HepG2 (cell line): ENCODE measurements around the gene XAB2. TPM values are rescaled to one million over a fixed set of nuclear protein-coding genes. Genes with fewer than 3 reads are reported as not detected.

Source experiments
- ATAC-seq: fragments of 200-7000 bp; cut with Tn5 transposase; 3 replicates; pipeline ENCODE4 v1.9.1; 2020; ENCODE audit warnings: mild to moderate bottlenecking, moderate library complexity
- BruUV-seq: library from RNA; stranded (reverse); fragments of 400-500 nt; replicated peaks from 2 replicates; lab custom pipeline; 2021; lab: Mats Ljungman, UMichigan
- CTCF ChIA-PET: fragments of 300-600 bp; formaldehyde crosslinking; extraction: SDS; loops from one replicate; lab custom pipeline; 2021; ENCODE audit warnings: low total read pairs, inconsistent platforms, low intra/inter-chr PET ratio; lab: Yijun Ruan, JAX
- POLR2A ChIA-PET: fragments of 350-600 bp; sonication (Branson Sonifier 250); formaldehyde crosslinking; loops from one replicate; lab custom pipeline; 2020; ENCODE audit warnings: antibody characterized with exemption, inconsistent platforms; lab: Yijun Ruan, JAX
- DNase-seq: peaks from one replicate; pipeline ENCODE4 v3.0.0-alpha.2; 2015; ENCODE audit warnings: low spot score
- FAIRE-seq: peaks from 3 replicates; lab custom pipeline; 2011; peaks lifted over from hg19 to GRCh38; lab: Jason Lieb, UNC
- H2AFZ ChIP-seq: one replicate; pipeline ENCODE4 v1.6.1; 2011; ENCODE audit warnings: low read length, inconsistent platforms
- H3K27ac ChIP-seq: fragments of 300-600 bp; 3 replicates; pipeline ENCODE4 v1.8.0; 2011; ENCODE audit warnings: mixed run types, mild to moderate bottlenecking, mixed read lengths, low read length, inconsistent platforms; ENCODE audit not compliant: insufficient read depth; ENCODE audit errors: extremely low read length
- H3K27me3 ChIP-seq, 2 experiments: fragments of 200-600 bp in 1 of 2; 2 replicates in 1 of 2; 3 replicates in 1 of 2; pipeline versions ENCODE4 v1.6.0 to v1.8.0; 2011; ENCODE audit warnings: low read length in 2 of 2, mild to moderate bottlenecking in 2 of 2, moderate library complexity in 2 of 2, inconsistent platforms in 1 of 2; ENCODE audit not compliant: insufficient read depth in 2 of 2, control insufficient read depth in 1 of 2
- H3K36me3 ChIP-seq, 2 experiments: fragments of 200-600 bp in 1 of 2; replicated peaks in 1 of 2; 2 replicates in 1 of 2; 3 replicates in 1 of 2; pipeline versions ENCODE4 v1.5.1 to v1.8.0; 2011; ENCODE audit warnings: low read length in 2 of 2, inconsistent platforms in 1 of 2; ENCODE audit not compliant: insufficient read depth in 2 of 2, control insufficient read depth in 1 of 2
- H3K4me1 ChIP-seq: 2 replicates; pipeline ENCODE4 v1.5.1; 2012; ENCODE audit warnings: low read length, inconsistent platforms; ENCODE audit not compliant: insufficient read depth
- H3K4me2 ChIP-seq: 2 replicates; pipeline ENCODE4 v1.6.0; 2011; ENCODE audit warnings: low read depth, low read length, inconsistent platforms
- H3K4me3 ChIP-seq, 3 experiments: fragments of 200-600 bp in 1 of 3; sonication (generic), shearing (Covaris generic) in 1 of 3; replicated peaks in 1 of 3; 2 replicates each; pipeline ENCODE4 v1.5.1; 2011 to 2016; ENCODE audit warnings: low read length in 3 of 3, inconsistent platforms in 2 of 3, low read depth in 2 of 3, mild to moderate bottlenecking in 2 of 3, control low read depth in 1 of 3, mixed read lengths in 1 of 3; ENCODE audit not compliant: insufficient read depth in 1 of 3
- H3K79me2 ChIP-seq: one replicate; pipeline ENCODE4 v1.6.1; 2011; ENCODE audit warnings: low read length, inconsistent platforms; ENCODE audit not compliant: insufficient read depth
- H3K9ac ChIP-seq: 2 replicates; pipeline ENCODE4 v1.6.0; 2011; ENCODE audit warnings: mild to moderate bottlenecking, low read depth, low read length, inconsistent platforms; ENCODE audit not compliant: insufficient read depth
- H3K9me3 ChIP-seq: 2 replicates; pipeline ENCODE4 v1.5.1; 2012; ENCODE audit warnings: mild to moderate bottlenecking, low read length
- H4K20me1 ChIP-seq: 2 replicates; pipeline ENCODE4 v1.6.0; 2011; ENCODE audit warnings: inconsistent platforms, mild to moderate bottlenecking, low read length, moderate library complexity; ENCODE audit not compliant: insufficient read depth
- CENPT ChIP-seq: sonication (generic); formaldehyde crosslinking; IDR thresholded peaks from 2 replicates; pipeline ENCODE4 v1.8.0; 2022; ENCODE audit warnings: low read depth, mild to moderate bottlenecking, moderate library complexity, missing genetic modification reagents
- FOXA1 ChIP-seq, 2 experiments: fragments of 450-650 bp in 1 of 2; sonication (generic) in 1 of 2; formaldehyde crosslinking in 1 of 2; IDR thresholded peaks; 2 replicates each; pipeline versions ENCODE4 v1.4.0 to v1.6.1; 2016 to 2020; ENCODE audit warnings: missing genetic modification reagents in 1 of 2
- FOXK1 ChIP-seq: sonication (generic); formaldehyde crosslinking; IDR thresholded peaks from 2 replicates; pipeline ENCODE4 v1.4.0; 2020; ENCODE audit warnings: low read depth, missing genetic modification reagents, borderline replicate concordance
- HNRNPK ChIP-seq: fragments of 200-400 bp; formaldehyde crosslinking; IDR thresholded peaks from 2 replicates; pipeline ENCODE4 v1.6.1; 2018; ENCODE audit warnings: low read length, low read depth, moderate library complexity, mild to moderate bottlenecking; ENCODE audit not compliant: poor library complexity, severe bottlenecking
- KDM2A ChIP-seq: sonication (generic); formaldehyde crosslinking; IDR thresholded peaks from 2 replicates; pipeline ENCODE4 v1.4.0; 2020; ENCODE audit warnings: low read depth, missing genetic modification reagents, borderline replicate concordance
- KDM5A ChIP-seq: fragments of 200-600 bp; sonication (generic); IDR thresholded peaks from 2 replicates; pipeline ENCODE4 v1.7.0; 2018; ENCODE audit warnings: antibody characterized with exemption, mild to moderate bottlenecking, low read length, borderline replicate concordance
- KDM5B ChIP-seq: sonication (generic); formaldehyde crosslinking; IDR thresholded peaks from 2 replicates; pipeline ENCODE4 v1.4.0; 2020; ENCODE audit warnings: missing genetic modification reagents, mild to moderate bottlenecking, borderline replicate concordance
- KLF16 ChIP-seq, 2 experiments: sonication (generic) in 1 of 2; formaldehyde crosslinking in 1 of 2; IDR thresholded peaks; 2 replicates each; pipeline versions ENCODE4 v1.6.1 to v1.8.0; 2016 to 2023; ENCODE audit warnings: missing genetic modification reagents in 2 of 2, missing compliant biosample characterization in 1 of 2
- KMT2B ChIP-seq: IDR thresholded peaks from 2 replicates; pipeline ENCODE4 v1.6.1; 2016; ENCODE audit warnings: missing genetic modification reagents, missing compliant biosample characterization
- MED13 ChIP-seq: sonication (generic); formaldehyde crosslinking; IDR thresholded peaks from 2 replicates; pipeline ENCODE4 v1.5.0; 2020; ENCODE audit warnings: missing genetic modification reagents
- MNT ChIP-seq: fragments of 450-650 bp; IDR thresholded peaks from 2 replicates; pipeline ENCODE4 v1.6.1; 2016
- NR0B2 ChIP-seq: sonication (generic); formaldehyde crosslinking; IDR thresholded peaks from 2 replicates; pipeline ENCODE4 v1.4.0; 2020; ENCODE audit warnings: mild to moderate bottlenecking, missing genetic modification reagents
- POLR2A ChIP-seq, 2 experiments: IDR thresholded peaks; 2 replicates each; pipeline ENCODE4 v1.6.1; 2011; ENCODE audit warnings: low read depth in 2 of 2, low read length in 2 of 2, mild to moderate bottlenecking in 1 of 2, moderate library complexity in 1 of 2; ENCODE audit not compliant: insufficient read depth in 1 of 2
- TCF12 ChIP-seq, 2 experiments: fragments of 450-650 bp in 1 of 2; sonication (generic) in 1 of 2; formaldehyde crosslinking in 1 of 2; IDR thresholded peaks; 2 replicates each; pipeline versions ENCODE4 v1.6.1 to v1.8.0; 2017 to 2022; ENCODE audit warnings: antibody characterized with exemption in 1 of 2, mild to moderate bottlenecking in 1 of 2, missing genetic modification reagents in 1 of 2, moderate library complexity in 1 of 2
- TFAP4 ChIP-seq: sonication (generic); IDR thresholded peaks from 2 replicates; pipeline ENCODE4 v1.6.1; 2016; ENCODE audit warnings: low read depth, borderline replicate concordance
- ZNF136 ChIP-seq: sonication (generic); formaldehyde crosslinking; IDR thresholded peaks from 2 replicates; pipeline ENCODE4 v1.8.1; 2022; ENCODE audit warnings: low read depth, mild to moderate bottlenecking, moderate library complexity, missing genetic modification reagents
- ZNF710 ChIP-seq: sonication (generic); formaldehyde crosslinking; IDR thresholded peaks from 2 replicates; pipeline ENCODE4 v1.5.0; 2020; ENCODE audit warnings: mild to moderate bottlenecking, missing genetic modification reagents, borderline replicate concordance
- ZSCAN12 ChIP-seq: sonication (generic); formaldehyde crosslinking; IDR thresholded peaks from 2 replicates; pipeline ENCODE4 v1.9.0; 2021; ENCODE audit warnings: mild to moderate bottlenecking, missing genetic modification reagents
- WGBS: methylation state at CpG from one replicate; pipeline ENCODE4 v1.1.6; 2017; ENCODE audit warnings: low lambda C conversion rate; 5-methylcytosine and 5-hydroxymethylcytosine counted together
- in situ Hi-C: cut with HindIII; loops from 2 replicates; pipeline ENCODE4 v1.10.0; 2017; ENCODE audit warnings: low pct_unique_long_range_greater_than_20kb; ENCODE audit not compliant: extremely low pct_ligation_motif_present
- intact Hi-C: fragments of 100-400 bp; cut with micrococcal nuclease; formaldehyde crosslinking; loops from one replicate; pipeline ENCODE4 v1.10.0; 2022; ENCODE audit not compliant: unreplicated experiment
- polyA plus RNA-seq, 8 experiments: library from polyadenylated mRNA; depleted of rRNA in 3 of 8; stranded (reverse) in 7 of 8; unstranded in 1 of 8; fragments of >200 nt; fragmentation: Illumina TruSeq in 4 of 8; extraction: Trizol in 4 of 8; gene quantifications; 2 replicates each; pipeline versions ENCODE4 v1.2.1 to v1.2.3, GENCODE V29; 2011 to 2016; ENCODE audit warnings: low read depth in 4 of 8, missing spikeins in 1 of 8, mixed read lengths in 1 of 8; ENCODE audit not compliant: insufficient read depth in 1 of 8
- total RNA-seq, 5 experiments: library from RNA; depleted of rRNA; stranded (reverse); fragments of >200 nt; fragmentation: Illumina TruSeq; extraction: Trizol; gene quantifications; 2 replicates each; pipeline ENCODE4 v1.2.3, GENCODE V29; 2016; ENCODE audit warnings: low read depth in 1 of 5

Gene XAB2
- total and polyA plus RNA-seq, 2 of the 13 experiments (the other 11 are each of a cell fraction or from before 2014, with no cell fraction given) = 6.2 to 23.9 TPM

- H3K36me3 ChIP-seq = no peaks in the 10 kb centered on the region; a peak in 1 of 5 replicates
- no peak overlapping the region for H3K4me2 ChIP-seq
- FAIRE-seq (peak; percentile 37), DNase-seq (no peak), ATAC-seq (no peak)
- no peak overlapping the region for H3K4me3 ChIP-seq
- no peak overlapping the region for H3K9ac ChIP-seq
- POLR2A ChIA-PET = no interaction called here
- TF ChIP-seq TFAP4 (no peak), MED13 (no peak), NR0B2 (CRISPR knock-in tag) (no peak), KMT2B (CRISPR knock-in tag) (no peak), FOXK1 (CRISPR knock-in tag) (no peak), TCF12 (IDR thresholded peaks at IDR 0.05) (no peak), TCF12 (CRISPR knock-in tag; IDR thresholded peaks at IDR 0.05) (no peak), POLR2A (IDR thresholded peaks at IDR 0.05; ENCODE audit: insufficient read depth in 1 of 2, low read depth in 2 of 2, low read length in 2 of 2) (peak in 1 of 2 experiments; percentile 39; a peak in 1 of 4 replicates), ZSCAN12 (CRISPR knock-in tag) (no peak), FOXA1 (IDR thresholded peaks at IDR 0.05) (peak; percentile 4; the same call in 1 of the 2 replicates), FOXA1 (CRISPR knock-in tag; IDR thresholded peaks at IDR 0.05) (no peak), KLF16 (CRISPR knock-in tag; IDR thresholded peaks at IDR 0.05) (peak in 1 of 2 experiments; percentile 62; a peak in 1 of 4 replicates), ZNF710 (CRISPR knock-in tag) (no peak), KDM5B (CRISPR knock-in tag) (no peak), ZNF136 (CRISPR knock-in tag) (no peak), MNT (peak; percentile 97), KDM2A (no peak), CENPT (0 out of 2 replicates have a peak, but pooled peaks have one; percentile 20), KDM5A (no peak), HNRNPK (no peak)
- 95% methylated on average over 11 of the region's 13 CpGs for WGBS
- H3K4me1 ChIP-seq = peaks cover 23% of the 10 kb centered on the region
- CTCF ChIA-PET = no interaction called here
- no TSS peak for BruUV-seq
- in situ Hi-C loops (no loop called here), intact Hi-C loops (no loop called here)
- no peak overlapping the region for H2AFZ ChIP-seq
- peaks cover 7% of the 10 kb centered on the region for H3K79me2 ChIP-seq
- H3K27ac ChIP-seq = no peak overlapping the region
- H3K27me3 ChIP-seq = no peaks in the 10 kb centered on the region; a peak in 1 of 5 replicates
- no peaks in the 10 kb centered on the region for H3K9me3 ChIP-seq
- H4K20me1 ChIP-seq = no peaks in the 10 kb centered on the region; the same call in 1 of the 2 replicates
These were observed 10.6 kb upstream of the XAB2 start for GRCh38 chr19:7639863-7640348.
